GM12878 (cell line): Measurements from ENCODE around the gene VAX1. TPM values are rescaled to one million over a fixed set of nuclear protein-coding genes. Genes with fewer than 3 reads are reported as not detected.

Source experiments
- ATAC-seq: fragments of 200-7000 bp; cut with Tn5 transposase; 3 replicates; pipeline ENCODE4 v1.9.1; 2020; ENCODE audit warnings: mild to moderate bottlenecking, moderate library complexity
- BruUV-seq: library from RNA; stranded (reverse); fragments of 400-500 nt; replicated peaks from 2 replicates; lab custom pipeline; 2021; lab: Mats Ljungman, UMichigan
- CTCF ChIA-PET: fragments of 300-600 bp; sonication (Branson Sonifier 250); formaldehyde crosslinking; extraction: SDS; loops from one replicate; lab custom pipeline; 2021; ENCODE audit warnings: inconsistent platforms; lab: Yijun Ruan, JAX
- POLR2A ChIA-PET: fragments of 350-600 bp; formaldehyde crosslinking; extraction: SDS; loops from one replicate; lab custom pipeline; 2021; ENCODE audit warnings: inconsistent platforms; lab: Charles Lee
- RAD21 ChIA-PET: fragments of 300-600 bp; sonication (Branson Sonifier 250); formaldehyde crosslinking; loops from one replicate; lab custom pipeline; 2023; ENCODE audit warnings: antibody characterized with exemption; ENCODE audit not compliant: unreplicated experiment; lab: Charles Lee
- SMC1A ChIA-PET: fragments of 300-600 bp; sonication (Branson Sonifier 250); formaldehyde crosslinking; loops from one replicate; lab custom pipeline; 2023; ENCODE audit not compliant: unreplicated experiment, uncharacterized antibody; lab: Charles Lee
- DNase-seq: peaks from one replicate; pipeline ENCODE4 v3.0.0-alpha.2; 2011; ENCODE audit warnings: low read depth, low spot score
- FAIRE-seq: peaks from 3 replicates; lab custom pipeline; 2011; peaks lifted over from hg19 to GRCh38; lab: Jason Lieb, UNC
- H2AFZ ChIP-seq: 2 replicates; pipeline ENCODE4 v1.6.0; 2011; ENCODE audit warnings: low read depth, low read length, control low read depth; ENCODE audit not compliant: control insufficient read depth
- H3K27ac ChIP-seq: 2 replicates; pipeline ENCODE4 v1.5.1; 2011; ENCODE audit warnings: control low read depth; ENCODE audit not compliant: control insufficient read depth, insufficient read depth
- H3K27me3 ChIP-seq, 2 experiments: replicated peaks in 1 of 2; 2 replicates each; pipeline versions ENCODE4 v1.6.0 to v1.6.1; 2011; ENCODE audit warnings: low read length in 1 of 2; ENCODE audit not compliant: control insufficient read depth in 2 of 2, insufficient read depth in 2 of 2
- H3K36me3 ChIP-seq, 2 experiments: 2 replicates each; pipeline ENCODE4 v1.5.1; 2011; ENCODE audit warnings: low read length in 1 of 2; ENCODE audit not compliant: control insufficient read depth in 2 of 2, insufficient read depth in 2 of 2
- H3K4me1 ChIP-seq: 2 replicates; pipeline ENCODE4 v1.6.1; 2011; ENCODE audit warnings: mild to moderate bottlenecking, low read length, moderate library complexity, mixed read lengths; ENCODE audit not compliant: control insufficient read depth, insufficient read depth
- H3K4me2 ChIP-seq: 2 replicates; pipeline ENCODE4 v1.6.0; 2011; ENCODE audit warnings: control low read depth; ENCODE audit not compliant: control insufficient read depth, insufficient read depth
- H3K4me3 ChIP-seq: fragments of 200-600 bp; sonication (generic); 2 replicates; pipeline ENCODE4 v1.5.1; 2016
- H3K79me2 ChIP-seq: 2 replicates; pipeline ENCODE4 v1.6.0; 2011; ENCODE audit warnings: low read length; ENCODE audit not compliant: control insufficient read depth, insufficient read depth
- H3K9ac ChIP-seq: 2 replicates; pipeline ENCODE4 v1.8.0; 2011; ENCODE audit warnings: low read length, control low read depth, mixed read lengths; ENCODE audit not compliant: control insufficient read depth, insufficient read depth
- H3K9me3 ChIP-seq: replicated peaks from 3 replicates; pipeline ENCODE4 v1.5.1; 2011; ENCODE audit warnings: mild to moderate bottlenecking, low read length; ENCODE audit not compliant: control insufficient read depth, insufficient read depth
- H4K20me1 ChIP-seq: 2 replicates; pipeline ENCODE4 v1.6.0; 2011; ENCODE audit not compliant: control insufficient read depth, insufficient read depth
- BACH1 ChIP-seq: fragments of 450-650 bp; IDR thresholded peaks from 2 replicates; pipeline ENCODE4 v1.6.1; 2017; ENCODE audit warnings: mild to moderate bottlenecking, borderline replicate concordance
- EZH2 ChIP-seq: IDR thresholded peaks from 2 replicates; pipeline ENCODE4 v1.6.1; 2012; ENCODE audit warnings: low read depth, mild to moderate bottlenecking, control low read depth, inconsistent platforms, low read length, borderline replicate concordance; ENCODE audit not compliant: control insufficient read depth
- FOXK2 ChIP-seq: fragments of 450-650 bp; IDR thresholded peaks from 2 replicates; pipeline ENCODE4 v1.6.1; 2017; ENCODE audit warnings: mild to moderate bottlenecking, moderate library complexity
- RAD51 ChIP-seq: fragments of 450-650 bp; IDR thresholded peaks from 2 replicates; pipeline ENCODE4 v1.6.1; 2016; ENCODE audit warnings: moderate library complexity, mild to moderate bottlenecking, inconsistent platforms
- WRNIP1 ChIP-seq: IDR thresholded peaks from 2 replicates; pipeline ENCODE4 v1.6.1; 2011; ENCODE audit warnings: low read depth, low read length, improper control_type of control experiment, borderline replicate concordance
- ZNF207 ChIP-seq: fragments of 450-650 bp; IDR thresholded peaks from 2 replicates; pipeline ENCODE4 v1.6.1; 2014; ENCODE audit warnings: antibody characterized with exemption, mild to moderate bottlenecking, borderline replicate concordance
- WGBS: methylation state at CpG from one replicate; pipeline ENCODE4 v1.1.6; 2016; ENCODE audit warnings: low lambda C conversion rate; ENCODE audit not compliant: insufficient replicate concordance, insufficient coverage; ENCODE audit errors: missing lambda C conversion rate; 5-methylcytosine and 5-hydroxymethylcytosine counted together
- in situ Hi-C: fragments of 300-500 bp; cut with MboI; formaldehyde crosslinking; loops from 9 replicates; pipeline ENCODE4 v1.14.3; 2018; ENCODE audit warnings: mixed read lengths
- intact Hi-C: fragments of 100-400 bp; cut with micrococcal nuclease; formaldehyde crosslinking; loops from one replicate; pipeline ENCODE4 v1.14.2; 2022; ENCODE audit not compliant: unreplicated experiment
- polyA plus RNA-seq, 11 experiments: library from polyadenylated mRNA; depleted of rRNA in 4 of 11; unstranded in 6 of 11; stranded (reverse) in 5 of 11; fragments of >200 nt; fragmentation: Nextera tagmentation in 4 of 11; fragmentation: Illumina TruSeq in 1 of 11; extraction: Ambion mirVana in 4 of 11; extraction: Trizol in 1 of 11; gene quantifications; 1 replicate in 1 of 11; 2 replicates in 10 of 11; pipeline versions ENCODE4 v1.2.1 to v1.2.3, GENCODE V29; 2011 to 2016; ENCODE audit warnings: inconsistent platforms in 2 of 11, missing spikeins in 2 of 11, low read depth in 1 of 11
- total RNA-seq, 4 experiments: library from RNA; depleted of rRNA in 3 of 4; stranded (reverse); fragments of >200 nt in 3 of 4; fragmentation: Illumina TruSeq in 1 of 4; extraction: Trizol in 1 of 4; gene quantifications; 2 replicates each; pipeline versions ENCODE4 v1.2.1 to v1.2.3, GENCODE V29; 2013 to 2021
- TF ChIP-seq, protein P1 (sequence below): fragments of 450-650 bp; IDR thresholded peaks from 2 replicates; pipeline ENCODE4 v1.6.1; 2018; ENCODE audit warnings: mild to moderate bottlenecking, low read depth, moderate library complexity; ENCODE audit not compliant: partially characterized antibody

VAX1 gene
- total and polyA plus RNA-seq, 10 of the 15 experiments (the other 5 are each of a cell fraction or from before 2014, with no cell fraction given): not detected

DNA sequence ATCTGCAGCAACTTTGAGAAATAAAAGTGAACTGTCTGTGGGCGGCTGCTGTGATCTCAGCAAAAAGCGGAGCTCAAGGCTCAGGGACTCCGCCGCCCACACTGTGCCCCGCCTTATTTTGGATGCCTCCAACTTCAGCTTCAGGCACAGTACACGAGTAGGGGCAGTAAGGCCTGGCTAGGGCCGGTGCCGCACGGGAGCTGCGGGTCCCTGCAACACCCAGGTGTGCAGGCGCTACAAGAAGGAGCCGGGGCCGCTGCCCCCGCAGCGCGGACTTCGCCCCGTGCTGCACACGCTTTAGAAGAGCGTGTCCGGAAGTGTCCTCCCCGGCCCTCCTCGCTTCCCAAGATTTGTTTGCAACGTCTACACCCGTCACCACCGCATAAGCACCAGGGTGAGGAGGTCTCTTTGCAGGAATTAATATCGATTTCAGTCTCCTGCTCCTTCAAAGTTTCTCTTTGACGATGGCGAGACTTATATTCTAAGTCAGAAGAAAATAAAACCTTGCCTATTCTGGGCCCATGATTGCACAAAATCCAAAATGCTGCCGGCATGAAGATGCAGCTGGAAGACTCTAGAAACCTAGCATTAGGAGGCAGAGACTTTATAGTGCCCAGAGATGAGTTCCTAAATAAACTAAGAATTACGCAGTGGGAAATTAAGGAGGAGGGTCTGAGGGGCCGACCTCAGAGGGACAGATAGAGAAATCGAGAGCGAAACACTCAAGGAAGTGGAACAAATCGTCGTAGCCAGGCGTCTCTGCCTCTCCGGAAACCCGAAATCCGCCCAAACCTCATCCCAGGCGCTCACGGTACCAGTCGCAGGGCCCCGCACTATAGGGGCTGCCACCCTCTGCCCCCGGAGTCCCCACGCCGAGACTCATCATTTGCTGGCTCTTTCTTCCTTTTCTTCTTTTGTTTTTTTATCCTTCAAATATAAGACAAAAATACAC lies 6.4 kb downstream of the VAX1 start:
- POLR2A ChIA-PET: no interaction called here
- H3K4me2 ChIP-seq: no peak overlapping the region
- H3K36me3 ChIP-seq: no peaks in the 10 kb centered on the region
- no peaks in the 10 kb centered on the region for H4K20me1 ChIP-seq
- CTCF ChIA-PET: no interaction called here
- H2AFZ ChIP-seq: no peak overlapping the region
- H3K27ac ChIP-seq: no peak overlapping the region
- no peaks in the 10 kb centered on the region for H3K4me1 ChIP-seq
- no peak overlapping the region for H3K9ac ChIP-seq
- H3K27me3 ChIP-seq: peaks cover 13 to 22% of the 10 kb centered on the region in 2 experiments
- H3K9me3 ChIP-seq: no peaks in the 10 kb centered on the region; the same call in 2 of the 3 replicates
- RAD21 ChIA-PET: no interaction called here
- FAIRE-seq (no peak), ATAC-seq (no peak), DNase-seq (no peak)
- no TSS peak for BruUV-seq
- TF ChIP-seq, protein P1, sequence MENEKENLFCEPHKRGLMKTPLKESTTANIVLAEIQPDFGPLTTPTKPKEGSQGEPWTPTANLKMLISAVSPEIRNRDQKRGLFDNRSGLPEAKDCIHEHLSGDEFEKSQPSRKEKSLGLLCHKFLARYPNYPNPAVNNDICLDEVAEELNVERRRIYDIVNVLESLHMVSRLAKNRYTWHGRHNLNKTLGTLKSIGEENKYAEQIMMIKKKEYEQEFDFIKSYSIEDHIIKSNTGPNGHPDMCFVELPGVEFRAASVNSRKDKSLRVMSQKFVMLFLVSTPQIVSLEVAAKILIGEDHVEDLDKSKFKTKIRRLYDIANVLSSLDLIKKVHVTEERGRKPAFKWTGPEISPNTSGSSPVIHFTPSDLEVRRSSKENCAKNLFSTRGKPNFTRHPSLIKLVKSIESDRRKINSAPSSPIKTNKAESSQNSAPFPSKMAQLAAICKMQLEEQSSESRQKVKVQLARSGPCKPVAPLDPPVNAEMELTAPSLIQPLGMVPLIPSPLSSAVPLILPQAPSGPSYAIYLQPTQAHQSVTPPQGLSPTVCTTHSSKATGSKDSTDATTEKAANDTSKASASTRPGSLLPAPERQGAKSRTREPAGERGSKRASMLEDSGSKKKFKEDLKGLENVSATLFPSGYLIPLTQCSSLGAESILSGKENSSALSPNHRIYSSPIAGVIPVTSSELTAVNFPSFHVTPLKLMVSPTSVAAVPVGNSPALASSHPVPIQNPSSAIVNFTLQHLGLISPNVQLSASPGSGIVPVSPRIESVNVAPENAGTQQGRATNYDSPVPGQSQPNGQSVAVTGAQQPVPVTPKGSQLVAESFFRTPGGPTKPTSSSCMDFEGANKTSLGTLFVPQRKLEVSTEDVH: no peak
- TF ChIP-seq EZH2 (no peak), RAD51 (no peak), BACH1 (no peak), WRNIP1 (no peak), FOXK2 (no peak), ZNF207 (no peak)
- H3K79me2 ChIP-seq: no peaks in the 10 kb centered on the region
- intact Hi-C loops (no loop called here), in situ Hi-C loops (no loop called here)
- SMC1A ChIA-PET: interaction anchor here (0.7 kb wide), 1 partner anchor 19 kb away, joined by 3 read pairs; no protein-coding TSS in a partner anchor
- H3K4me3 ChIP-seq: no peak overlapping the region
- WGBS: 8% methylated on average over 45 of the region's 47 CpGs
